Ishikawa (cell line): ENCODE data around the gene ARPP21.

Experiments used
- CEBPB ChIP-seq: IDR thresholded peaks from 2 replicates; pipeline ENCODE4 v1.6.1; 2012
- CREB1 ChIP-seq: IDR thresholded peaks from 2 replicates; pipeline ENCODE4 v1.6.1; 2012; ENCODE audit warnings: low read depth
- EP300 ChIP-seq: IDR thresholded peaks from 2 replicates; pipeline ENCODE4 v1.6.1; 2012; ENCODE audit warnings: borderline replicate concordance
- FOXM1 ChIP-seq: IDR thresholded peaks from 2 replicates; pipeline ENCODE4 v1.6.1; 2012; ENCODE audit warnings: low read depth, borderline replicate concordance
- NFIC ChIP-seq: IDR thresholded peaks from 2 replicates; pipeline ENCODE4 v1.6.1; 2012
- RAD21 ChIP-seq: IDR thresholded peaks from 2 replicates; pipeline ENCODE4 v1.6.1; 2012; ENCODE audit warnings: low read depth
- REST ChIP-seq: IDR thresholded peaks from 2 replicates; pipeline ENCODE4 v1.6.1; 2012; ENCODE audit warnings: low read depth, mild to moderate bottlenecking
- TAF1 ChIP-seq: IDR thresholded peaks from 2 replicates; pipeline ENCODE4 v1.6.1; 2012; ENCODE audit warnings: low read depth, mild to moderate bottlenecking
- TCF12 ChIP-seq: IDR thresholded peaks from 2 replicates; pipeline ENCODE4 v1.6.1; 2012; ENCODE audit warnings: low read depth
- TEAD4 ChIP-seq: IDR thresholded peaks from 2 replicates; pipeline ENCODE4 v1.6.1; 2012
- USF1 ChIP-seq: IDR thresholded peaks from 2 replicates; pipeline ENCODE4 v1.6.1; 2012
- YY1 ChIP-seq: IDR thresholded peaks from 2 replicates; pipeline ENCODE4 v1.6.1; 2012; ENCODE audit warnings: low read depth
- ZBTB7A ChIP-seq: IDR thresholded peaks from 2 replicates; pipeline ENCODE4 v1.6.1; 2012; ENCODE audit warnings: low read depth
- TF ChIP-seq, protein P1 (sequence below): IDR thresholded peaks from 2 replicates; pipeline ENCODE4 v1.6.1; 2012

GRCh38 chr3:35617370-35617769 is 22.0 kb upstream of the ARPP21 start:
- TF ChIP-seq YY1 (no peak), USF1 (no peak), CEBPB (no peak), CREB1 (no peak), REST (no peak), EP300 (no peak), TEAD4 (no peak), ZBTB7A (no peak), RAD21 (no peak), FOXM1 (no peak), TCF12 (no peak), TAF1 (no peak), NFIC (no peak)
- TF ChIP-seq, protein P1, sequence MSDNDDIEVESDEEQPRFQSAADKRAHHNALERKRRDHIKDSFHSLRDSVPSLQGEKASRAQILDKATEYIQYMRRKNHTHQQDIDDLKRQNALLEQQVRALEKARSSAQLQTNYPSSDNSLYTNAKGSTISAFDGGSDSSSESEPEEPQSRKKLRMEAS: no peak
